Measurements from ENCODE around the gene CACNB1.

GRCh38 chr17:39237586-39237985 is 40.1 kb upstream of the CACNB1 start:
- TF ChIP-seq CTCF (IDR thresholded peaks at IDR 0.05; ENCODE audit: insufficient read depth, low read length), result no peak
- no peak for TF ChIP-seq POLR2AphosphoS5 (IDR thresholded peaks at IDR 0.05; ENCODE audit: low read depth)
- no peak for TF ChIP-seq GABPA (IDR thresholded peaks at IDR 0.05; ENCODE audit: low read depth)
- no peak for TF ChIP-seq REST (IDR thresholded peaks at IDR 0.05; ENCODE audit: insufficient replicate concordance, low read depth)
- TF ChIP-seq SPI1 (IDR thresholded peaks at IDR 0.05; ENCODE audit: borderline replicate concordance, low read depth), result no peak

Data from HL-60 (cell line).